MM.1S (cell line): ENCODE data around the gene OTOP2.

Source experiments
- CTCF ChIP-seq: fragments of 300-600 bp; sonication (generic); IDR thresholded peaks from 2 replicates; pipeline ENCODE4 v1.5.1; 2016; ENCODE audit warnings: antibody characterized with exemption, low read length, mixed read lengths
- EZH2 ChIP-seq: fragments of 300-600 bp; sonication (generic); optimal IDR thresholded peaks from 2 replicates; pipeline ENCODE3; 2017; ENCODE audit warnings: low read depth, mild to moderate bottlenecking, antibody characterized with exemption, low read length, mixed read lengths
- EZH2phosphoT487 ChIP-seq: fragments of 300-600 bp; sonication (generic); IDR thresholded peaks from 2 replicates; pipeline ENCODE4 v1.6.1; 2018; ENCODE audit warnings: antibody characterized with exemption, low read length

- TF ChIP-seq CTCF (no peak), EZH2 (no peak), EZH2phosphoT487 (no peak)
Observed at GRCh38 chr17:74981318-74981978, 57.4 kb downstream of the OTOP2 start.
